HepG2 (cell line): ENCODE results near the gene METTL23. TPM values are rescaled to one million over a fixed set of nuclear protein-coding genes. Genes with fewer than 3 reads are reported as not detected.
A peak's percentile ranks its signal among the peaks of the same experiment; 100 is the strongest.

Experiments used
- ATF7 ChIP-seq, 2 experiments: fragments of 450-650 bp in 1 of 2; sonication (generic) in 1 of 2; formaldehyde crosslinking in 1 of 2; IDR thresholded peaks; 2 replicates each; pipeline versions ENCODE4 v1.4.0 to v1.6.1; 2016 to 2020; ENCODE audit warnings: antibody characterized with exemption in 1 of 2, mild to moderate bottlenecking in 1 of 2, missing genetic modification reagents in 1 of 2
- ATM ChIP-seq: fragments of 450-650 bp; IDR thresholded peaks from 2 replicates; pipeline ENCODE4 v1.7.1; 2017; ENCODE audit warnings: mild to moderate bottlenecking, borderline replicate concordance
- DNMT1 ChIP-seq: sonication (generic); formaldehyde crosslinking; IDR thresholded peaks from 2 replicates; pipeline ENCODE4 v1.5.1; 2020; ENCODE audit warnings: mild to moderate bottlenecking, missing genetic modification reagents
- E2F2 ChIP-seq: sonication (generic); formaldehyde crosslinking; IDR thresholded peaks from 2 replicates; pipeline ENCODE4 v1.4.0; 2020; ENCODE audit warnings: missing genetic modification reagents, borderline replicate concordance
- EHMT2 ChIP-seq: fragments of 200-600 bp; sonication (generic); IDR thresholded peaks from 2 replicates; pipeline ENCODE4 v1.7.0; 2017; ENCODE audit warnings: antibody characterized with exemption, low read depth, low read length, borderline replicate concordance
- ELF3 ChIP-seq: IDR thresholded peaks from 2 replicates; pipeline ENCODE4 v1.6.1; 2016; ENCODE audit warnings: missing genetic modification reagents, missing compliant biosample characterization
- HIVEP1 ChIP-seq: sonication (generic); formaldehyde crosslinking; IDR thresholded peaks from 2 replicates; pipeline ENCODE4 v1.4.0; 2020; ENCODE audit warnings: mild to moderate bottlenecking, missing genetic modification reagents
- KDM2A ChIP-seq: sonication (generic); formaldehyde crosslinking; IDR thresholded peaks from 2 replicates; pipeline ENCODE4 v1.4.0; 2020; ENCODE audit warnings: low read depth, missing genetic modification reagents, borderline replicate concordance
- MEIS2 ChIP-seq: sonication (generic); formaldehyde crosslinking; IDR thresholded peaks from 2 replicates; pipeline ENCODE4 v1.9.0; 2021; ENCODE audit warnings: mild to moderate bottlenecking, missing genetic modification reagents
- NCOA2 ChIP-seq: sonication (generic); formaldehyde crosslinking; IDR thresholded peaks from 2 replicates; pipeline ENCODE4 v1.8.0; 2022; ENCODE audit warnings: inconsistent platforms
- PPARG ChIP-seq: conservative IDR thresholded peaks from 2 replicates; pipeline ENCODE4 v1.6.1; 2016; ENCODE audit warnings: missing biosample characterization, missing genetic modification reagents
- SIX1 ChIP-seq: sonication (generic); formaldehyde crosslinking; IDR thresholded peaks from 2 replicates; pipeline ENCODE4 v1.4.0; 2020; ENCODE audit warnings: missing genetic modification reagents, borderline replicate concordance
- TBL1XR1 ChIP-seq: fragments of 150-350 bp; IDR thresholded peaks from 2 replicates; pipeline ENCODE4 v1.6.1; 2014; ENCODE audit warnings: borderline replicate concordance, low read length; ENCODE audit not compliant: partially characterized antibody
- YEATS2 ChIP-seq: sonication (generic); formaldehyde crosslinking; IDR thresholded peaks from 2 replicates; pipeline ENCODE4 v1.4.0; 2020; ENCODE audit warnings: missing genetic modification reagents, borderline replicate concordance
- ZNF350 ChIP-seq: sonication (generic); formaldehyde crosslinking; IDR thresholded peaks from 2 replicates; pipeline ENCODE4 v1.4.0; 2020; ENCODE audit warnings: mild to moderate bottlenecking, low read depth, missing genetic modification reagents, borderline replicate concordance
- ZNF468 ChIP-seq: sonication (generic); formaldehyde crosslinking; IDR thresholded peaks from 2 replicates; pipeline ENCODE4 v1.8.0; 2022; ENCODE audit warnings: mild to moderate bottlenecking, moderate library complexity, missing genetic modification reagents
- ZNF512B ChIP-seq: sonication (generic); formaldehyde crosslinking; IDR thresholded peaks from 2 replicates; pipeline ENCODE4 v1.5.1; 2020; ENCODE audit warnings: missing genetic modification reagents, mild to moderate bottlenecking, borderline replicate concordance
- ZNF562 ChIP-seq: sonication (generic); formaldehyde crosslinking; IDR thresholded peaks from 2 replicates; pipeline ENCODE4 v1.8.0; 2022; ENCODE audit warnings: missing genetic modification reagents, borderline replicate concordance
- ZNF709 ChIP-seq: sonication (generic); formaldehyde crosslinking; IDR thresholded peaks from 2 replicates; pipeline ENCODE4 v1.5.0; 2020; ENCODE audit warnings: mild to moderate bottlenecking, missing genetic modification reagents
- ZNF879 ChIP-seq: sonication (generic); formaldehyde crosslinking; IDR thresholded peaks from 2 replicates; pipeline ENCODE4 v1.8.1; 2023; ENCODE audit warnings: missing genetic modification reagents
- polyA plus RNA-seq, 8 experiments: library from polyadenylated mRNA; depleted of rRNA in 3 of 8; stranded (reverse) in 7 of 8; unstranded in 1 of 8; fragments of >200 nt; fragmentation: Illumina TruSeq in 4 of 8; extraction: Trizol in 4 of 8; gene quantifications; 2 replicates each; pipeline versions ENCODE4 v1.2.1 to v1.2.3, GENCODE V29; 2011 to 2016; ENCODE audit warnings: low read depth in 4 of 8, missing spikeins in 1 of 8, mixed read lengths in 1 of 8; ENCODE audit not compliant: insufficient read depth in 1 of 8
- total RNA-seq, 5 experiments: library from RNA; depleted of rRNA; stranded (reverse); fragments of >200 nt; fragmentation: Illumina TruSeq; extraction: Trizol; gene quantifications; 2 replicates each; pipeline ENCODE4 v1.2.3, GENCODE V29; 2016; ENCODE audit warnings: low read depth in 1 of 5
- TF ChIP-seq, protein P1 (sequence below): sonication (generic); formaldehyde crosslinking; IDR thresholded peaks from 2 replicates; pipeline ENCODE4 v1.9.0; 2021; ENCODE audit warnings: missing genetic modification reagents, borderline replicate concordance

Gene METTL23
- total and polyA plus RNA-seq, 2 of the 13 experiments (the other 11 are each of a cell fraction or from before 2014, with no cell fraction given), result 39.9 to 104 TPM

DNA sequence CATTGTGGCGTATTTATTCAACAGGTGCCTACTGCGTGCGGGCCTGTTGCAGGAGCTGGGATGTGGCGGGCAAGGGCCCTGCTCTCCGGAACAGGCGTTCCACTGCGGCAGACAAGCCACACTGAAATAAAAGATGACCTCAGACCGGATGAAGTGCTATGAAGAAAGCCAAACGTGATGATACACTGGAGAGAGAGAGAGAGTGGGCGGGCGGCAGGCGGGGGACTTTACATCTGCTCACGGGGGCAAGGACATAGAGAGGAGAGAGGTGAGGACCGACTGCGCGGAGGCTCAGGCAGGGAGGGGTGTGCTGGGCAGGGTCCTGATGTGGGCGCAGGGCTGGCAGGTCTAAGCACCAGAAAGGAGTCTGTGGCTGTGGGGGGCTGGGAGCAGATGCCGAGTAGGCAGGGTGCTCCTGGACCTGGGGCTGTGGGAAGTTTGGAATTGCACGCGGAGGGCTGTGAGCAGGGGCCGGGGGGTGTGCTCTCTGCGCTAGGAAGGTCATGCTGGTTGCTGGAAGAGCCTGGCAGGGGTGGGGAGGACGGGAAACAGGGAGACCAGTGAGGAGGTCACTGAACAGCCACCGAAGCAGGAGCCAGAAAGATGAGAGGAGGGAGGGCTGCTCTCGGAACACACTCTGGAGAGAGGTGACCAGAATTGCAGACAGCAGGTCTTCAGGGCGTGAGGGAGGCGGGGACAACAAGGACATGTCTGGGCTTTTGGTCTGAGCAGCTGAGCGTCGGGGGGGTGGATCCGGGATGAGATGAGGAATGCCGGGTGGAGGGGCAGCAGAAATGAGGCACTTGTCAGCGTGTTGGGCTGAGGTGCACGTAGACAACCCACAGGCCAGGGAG lies 25.8 kb upstream of the METTL23 start (continued):
- TF ChIP-seq ATF7 (IDR thresholded peaks at IDR 0.05) (peak; percentile 70), ATF7 (CRISPR knock-in tag; IDR thresholded peaks at IDR 0.05) (peak; percentile 98), ZNF512B (CRISPR knock-in tag) (no peak; the same call in 1 of the 2 replicates), NCOA2 (peak; percentile 23; the same call in 1 of the 2 replicates), HIVEP1 (CRISPR knock-in tag) (0 out of 2 replicates have a peak, but pooled peaks have one; percentile 52), ZNF350 (CRISPR knock-in tag) (peak; percentile 89), KDM2A (CRISPR knock-in tag) (peak; percentile 58), EHMT2 (no peak), ATM (no peak), SIX1 (CRISPR knock-in tag) (no peak), E2F2 (no peak), ZNF709 (no peak), ZNF562 (CRISPR knock-in tag) (no peak), DNMT1 (CRISPR knock-in tag) (0 out of 2 replicates have a peak, but pooled peaks have one; percentile 27), ZNF468 (CRISPR knock-in tag) (no peak), TBL1XR1 (peak; percentile 38), MEIS2 (0 out of 2 replicates have a peak, but pooled peaks have one; percentile 30), ZNF879 (CRISPR knock-in tag) (peak; percentile 96; the same call in 1 of the 2 replicates), YEATS2 (CRISPR knock-in tag) (no peak), PPARG (CRISPR knock-in tag) (no peak), ELF3 (CRISPR knock-in tag) (no peak)
- TF ChIP-seq, protein P1, sequence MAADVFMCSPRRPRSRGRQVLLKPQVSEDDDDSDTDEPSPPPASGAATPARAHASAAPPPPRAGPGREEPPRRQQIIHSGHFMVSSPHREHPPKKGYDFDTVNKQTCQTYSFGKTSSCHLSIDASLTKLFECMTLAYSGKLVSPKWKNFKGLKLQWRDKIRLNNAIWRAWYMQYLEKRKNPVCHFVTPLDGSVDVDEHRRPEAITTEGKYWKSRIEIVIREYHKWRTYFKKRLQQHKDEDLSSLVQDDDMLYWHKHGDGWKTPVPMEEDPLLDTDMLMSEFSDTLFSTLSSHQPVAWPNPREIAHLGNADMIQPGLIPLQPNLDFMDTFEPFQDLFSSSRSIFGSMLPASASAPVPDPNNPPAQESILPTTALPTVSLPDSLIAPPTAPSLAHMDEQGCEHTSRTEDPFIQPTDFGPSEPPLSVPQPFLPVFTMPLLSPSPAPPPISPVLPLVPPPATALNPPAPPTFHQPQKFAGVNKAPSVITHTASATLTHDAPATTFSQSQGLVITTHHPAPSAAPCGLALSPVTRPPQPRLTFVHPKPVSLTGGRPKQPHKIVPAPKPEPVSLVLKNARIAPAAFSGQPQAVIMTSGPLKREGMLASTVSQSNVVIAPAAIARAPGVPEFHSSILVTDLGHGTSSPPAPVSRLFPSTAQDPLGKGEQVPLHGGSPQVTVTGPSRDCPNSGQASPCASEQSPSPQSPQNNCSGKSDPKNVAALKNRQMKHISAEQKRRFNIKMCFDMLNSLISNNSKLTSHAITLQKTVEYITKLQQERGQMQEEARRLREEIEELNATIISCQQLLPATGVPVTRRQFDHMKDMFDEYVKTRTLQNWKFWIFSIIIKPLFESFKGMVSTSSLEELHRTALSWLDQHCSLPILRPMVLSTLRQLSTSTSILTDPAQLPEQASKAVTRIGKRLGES (CRISPR knock-in tag), result no peak
